ENCODE results near the gene NRN1L.

Gene NRN1L

GRCh38 chr16:67847064-67847861 is 37.4 kb upstream of the NRN1L start, which contains the start of gene CENPT:
Gene CENPT (minus strand): TSS chr16:67847693. CDS start chr16:67833859, 13,834 bp downstream.
- Histone ChIP-seq H3K27ac (peak within 1 kb of the TSS; percentile 89), H3K4me3 (ENCODE audit: low read depth, low read length) (peak within 1 kb of the TSS; percentile 90), H3K27me3 (ENCODE audit: insufficient read depth, low read depth, severe bottlenecking) (no peaks in the 10 kb centered on the region), H3K9me3 (ENCODE audit: severe bottlenecking) (no peaks in the 10 kb centered on the region), H3K36me3 (peaks cover 55% of the 10 kb centered on the region)
- TF ChIP-seq, protein P1, sequence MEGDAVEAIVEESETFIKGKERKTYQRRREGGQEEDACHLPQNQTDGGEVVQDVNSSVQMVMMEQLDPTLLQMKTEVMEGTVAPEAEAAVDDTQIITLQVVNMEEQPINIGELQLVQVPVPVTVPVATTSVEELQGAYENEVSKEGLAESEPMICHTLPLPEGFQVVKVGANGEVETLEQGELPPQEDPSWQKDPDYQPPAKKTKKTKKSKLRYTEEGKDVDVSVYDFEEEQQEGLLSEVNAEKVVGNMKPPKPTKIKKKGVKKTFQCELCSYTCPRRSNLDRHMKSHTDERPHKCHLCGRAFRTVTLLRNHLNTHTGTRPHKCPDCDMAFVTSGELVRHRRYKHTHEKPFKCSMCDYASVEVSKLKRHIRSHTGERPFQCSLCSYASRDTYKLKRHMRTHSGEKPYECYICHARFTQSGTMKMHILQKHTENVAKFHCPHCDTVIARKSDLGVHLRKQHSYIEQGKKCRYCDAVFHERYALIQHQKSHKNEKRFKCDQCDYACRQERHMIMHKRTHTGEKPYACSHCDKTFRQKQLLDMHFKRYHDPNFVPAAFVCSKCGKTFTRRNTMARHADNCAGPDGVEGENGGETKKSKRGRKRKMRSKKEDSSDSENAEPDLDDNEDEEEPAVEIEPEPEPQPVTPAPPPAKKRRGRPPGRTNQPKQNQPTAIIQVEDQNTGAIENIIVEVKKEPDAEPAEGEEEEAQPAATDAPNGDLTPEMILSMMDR (IDR thresholded peaks at IDR 0.05; ENCODE audit: low read depth, low read length), result no peak
- DNase-seq, result no peak

- H3K27ac ChIP-seq, result peak overlapping the region; percentile 89
- TF ChIP-seq, protein P1 (IDR thresholded peaks at IDR 0.05; ENCODE audit: low read depth, low read length), result no peak
- no peaks in the 10 kb centered on the region for H3K9me3 ChIP-seq (ENCODE audit: severe bottlenecking)
- peaks cover 63% of the 10 kb centered on the region for H3K36me3 ChIP-seq
- no peak for DNase-seq
- peak overlapping the region; percentile 90 for H3K4me3 ChIP-seq (ENCODE audit: low read depth, low read length)
- no peaks in the 10 kb centered on the region for H3K27me3 ChIP-seq (ENCODE audit: insufficient read depth, low read depth, severe bottlenecking)
Measured at GRCh38 chr16:67848118-67848517, 36.6 kb upstream of the NRN1L start.

GRCh38 chr16:67853670-67854069 is 31.0 kb upstream of the NRN1L start:
- H3K4me3 ChIP-seq (ENCODE audit: low read depth, low read length), result no peak overlapping the region
- H3K36me3 ChIP-seq, result peaks cover 70% of the 10 kb centered on the region
- no peaks in the 10 kb centered on the region for H3K27me3 ChIP-seq (ENCODE audit: insufficient read depth, low read depth, severe bottlenecking)
- no peak for DNase-seq
- no peaks in the 10 kb centered on the region for H3K9me3 ChIP-seq (ENCODE audit: severe bottlenecking)
- TF ChIP-seq, protein P1 (IDR thresholded peaks at IDR 0.05; ENCODE audit: low read depth, low read length), result no peak
- no peak overlapping the region for H3K27ac ChIP-seq

DNA sequence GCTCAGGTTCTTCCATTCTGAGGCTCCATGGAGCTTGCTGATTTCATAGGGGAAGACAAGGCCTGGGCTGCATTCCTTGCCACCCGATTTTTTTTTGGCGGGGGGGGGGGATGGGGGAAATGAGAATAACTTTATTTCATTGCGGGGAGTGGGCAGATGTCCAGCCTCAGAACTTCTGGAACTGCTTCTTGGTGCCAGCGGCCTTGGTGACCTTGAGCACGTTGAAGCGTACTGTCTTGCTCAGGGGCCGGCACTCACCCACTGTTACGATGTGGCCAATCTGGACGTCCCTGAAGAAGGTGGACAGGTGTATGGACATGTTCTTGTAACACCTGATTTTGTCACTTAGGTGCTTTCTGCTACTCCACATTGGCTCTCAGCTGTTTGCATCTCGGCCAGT is 28.9 kb upstream of the NRN1L start:
- Histone ChIP-seq H3K27me3 (ENCODE audit: insufficient read depth, low read depth, severe bottlenecking) (no peaks in the 10 kb centered on the region), H3K9me3 (ENCODE audit: severe bottlenecking) (no peaks in the 10 kb centered on the region), H3K27ac (no peak overlapping the region), H3K4me3 (ENCODE audit: low read depth, low read length) (no peak overlapping the region), H3K36me3 (peaks cover 61% of the 10 kb centered on the region)
- TF ChIP-seq, protein P1 (IDR thresholded peaks at IDR 0.05; ENCODE audit: low read depth, low read length), result no peak
- no peak for DNase-seq

DNA sequence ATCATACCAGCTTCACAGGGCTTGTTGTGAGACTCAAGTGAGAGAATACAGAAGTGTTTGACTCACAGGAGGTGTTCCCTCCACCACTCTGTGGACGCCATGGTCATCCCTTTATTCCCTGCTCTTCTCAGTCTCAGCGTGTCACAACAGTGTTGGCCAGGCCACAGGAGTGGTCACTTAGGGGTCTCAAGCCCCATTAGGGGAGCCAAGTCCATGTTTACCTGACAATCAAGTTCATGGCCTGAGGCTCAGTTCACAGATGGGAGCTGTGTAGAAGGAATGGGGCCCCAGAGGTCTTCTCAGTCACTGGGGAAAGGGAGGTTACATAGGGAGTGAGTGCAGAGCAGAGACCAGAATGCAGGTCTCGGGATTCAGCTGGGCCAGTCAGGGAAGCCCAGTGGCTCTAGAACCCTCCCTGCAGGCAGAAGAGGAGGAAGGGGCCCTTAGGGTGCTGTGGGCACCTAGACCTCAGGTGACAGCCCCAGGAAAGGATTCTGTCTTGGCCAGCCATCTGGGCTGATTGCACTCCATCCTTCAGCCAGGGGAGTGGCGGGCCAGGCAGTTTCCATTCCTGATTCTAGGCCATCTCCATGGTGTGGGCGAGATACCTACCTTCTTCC is 27.6 kb upstream of the NRN1L start:
- no peak for DNase-seq
- Histone ChIP-seq H3K27me3 (ENCODE audit: insufficient read depth, low read depth, severe bottlenecking) (no peaks in the 10 kb centered on the region), H3K27ac (no peak overlapping the region), H3K4me3 (ENCODE audit: low read depth, low read length) (no peak overlapping the region), H3K9me3 (ENCODE audit: severe bottlenecking) (no peaks in the 10 kb centered on the region), H3K36me3 (peaks cover 57% of the 10 kb centered on the region)
- TF ChIP-seq, protein P1 (IDR thresholded peaks at IDR 0.05; ENCODE audit: low read depth, low read length), result no peak
